ENCODE results near the gene TAF15. TPM values are rescaled to one million over a fixed set of nuclear protein-coding genes. Genes with fewer than 3 reads are reported as not detected.

Gene TAF15
- total and polyA plus RNA-seq, 2 of the 4 experiments (the other 2 are of a cell fraction): 46.8 to 98.0 TPM

DNA sequence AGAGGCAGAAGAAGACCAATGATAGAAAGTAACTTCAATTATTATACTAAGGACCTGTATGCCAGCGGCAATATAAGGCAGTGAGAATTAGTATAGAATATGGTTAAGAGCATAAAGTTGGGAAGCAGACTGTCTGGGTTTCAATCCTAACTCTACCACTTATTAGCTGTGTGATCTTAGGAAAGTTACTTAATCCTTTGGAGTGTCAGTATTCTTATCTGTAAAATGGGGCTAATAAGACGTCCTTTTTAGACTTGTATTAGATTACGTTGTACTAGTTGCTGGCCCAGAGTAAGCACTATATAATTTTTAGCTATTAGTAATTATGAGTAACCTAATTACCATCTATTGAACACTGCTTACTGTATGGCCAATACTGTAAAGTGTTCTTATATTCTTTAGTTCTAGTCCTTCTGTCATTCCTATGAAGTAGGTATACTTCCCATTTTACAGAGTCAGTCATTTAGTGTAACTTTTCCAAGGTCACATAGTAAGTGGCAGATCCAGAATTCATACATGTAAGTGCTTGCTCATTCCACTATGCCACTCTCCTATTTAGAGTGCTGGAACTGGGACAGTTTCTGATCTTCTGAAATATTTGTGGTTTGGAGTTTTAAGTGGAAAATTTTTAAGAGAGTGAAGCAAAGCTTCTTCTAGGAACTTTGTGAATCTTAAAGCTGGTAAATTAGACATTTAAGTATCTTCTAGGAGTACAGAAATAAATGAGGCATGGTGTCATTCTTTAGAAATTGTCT lies 36.9 kb downstream of the TAF15 start:
- Histone ChIP-seq H3K9ac (ENCODE audit: low read depth, low read length) (no peak overlapping the region), H2BK5ac (ENCODE audit: low read depth, low read length, poor library complexity, severe bottlenecking) (no peak overlapping the region), H3K36me3 (ENCODE audit: control insufficient read depth, insufficient read depth, low read length) (peaks cover 43% of the 10 kb centered on the region), H3K9me3 (ENCODE audit: control insufficient read depth, insufficient read depth, low read length) (no peaks in the 10 kb centered on the region), H2AFZ (replicated peaks; ENCODE audit: low read length, poor library complexity) (no peak overlapping the region), H3K4me1 (ENCODE audit: control insufficient read depth, insufficient read depth, low read length) (no peaks in the 10 kb centered on the region), H3K56ac (ENCODE audit: extremely low read depth, insufficient read depth, low read length) (no peak overlapping the region), H4K5ac (ENCODE audit: low read depth, low read length) (no peak overlapping the region), H3K14ac (replicated peaks; ENCODE audit: low read depth, low read length) (no peak overlapping the region), H2BK20ac (ENCODE audit: low read depth, low read length) (no peak overlapping the region), H3K27ac (ENCODE audit: insufficient read depth, low read length) (no peak overlapping the region), H4K91ac (ENCODE audit: insufficient read depth, low read depth, low read length) (no peak overlapping the region), H4K20me1 (ENCODE audit: insufficient read depth, low read length) (peaks cover 4% of the 10 kb centered on the region; the same call in 1 of the 2 replicates), H2BK15ac (ENCODE audit: low read depth, low read length) (no peak overlapping the region), H2AK5ac (ENCODE audit: low read depth, low read length) (no peak overlapping the region), H3K27me3 (ENCODE audit: control insufficient read depth, insufficient read depth, low read length) (no peaks in the 10 kb centered on the region), H2BK120ac (ENCODE audit: low read depth, low read length) (no peak overlapping the region), H3K4me3 (ENCODE audit: insufficient read depth, low read depth, low read length) (no peak overlapping the region), H3K23ac (ENCODE audit: low read depth, low read length) (no peak overlapping the region), H3K18ac (ENCODE audit: low read depth, low read length) (no peak overlapping the region), H3K9me1 (ENCODE audit: insufficient read depth, low read length) (no peaks in the 10 kb centered on the region), H3K4ac (ENCODE audit: low read depth, low read length) (no peak overlapping the region), H4K8ac (ENCODE audit: low read depth in 2 of 2, low read length in 2 of 2) (no peak overlapping the region), H3K4me2 (ENCODE audit: low read depth, low read length) (no peak overlapping the region), H3K79me1 (ENCODE audit: low read depth in 1 of 2, low read length in 2 of 2) (peaks cover 13 to 14% of the 10 kb centered on the region in 2 experiments; a peak in 3 of 4 replicates), H2AK9ac (replicated peaks; ENCODE audit: low read depth, low read length, poor library complexity) (no peak overlapping the region)
- no peak for TF ChIP-seq MXI1 (IDR thresholded peaks at IDR 0.05; ENCODE audit: borderline replicate concordance, low read depth, low read length)
- in situ Hi-C loops (cut with MboI; ENCODE audit: low sequenced_read_pairs): no loop called here
- ATAC-seq (ENCODE audit: low read depth) (no peak; the same call in 1 of the 2 replicates), DNase-seq (peak; percentile 6)
- dilution Hi-C loops (cut with HindIII; ENCODE audit: low sequenced_read_pairs, unreplicated experiment): no loop called here
- ChIA-PET CTCF (interaction anchor here (1.4 kb wide), 1 partner anchor 11 kb away, joined by 3 read pairs; no protein-coding TSS in a partner anchor), POLR2A (ENCODE audit: unreplicated experiment) (no interaction called here)
- WGBS, 2 experiments (ENCODE audit: extremely low coverage in 2 of 2, insufficient read length in 1 of 2): no CpG with 5 or more reads among the region's 3 CpGs
- intact Hi-C loops (cut with micrococcal nuclease): no loop called here
- no TSS peak for BruUV-seq (replicated peaks)

Measured in IMR-90 (cell line).